Left lung (tissue), 10 donors: ENCODE results near the gene GLIS1. TPM values are rescaled to one million over a fixed set of nuclear protein-coding genes. Genes with fewer than 3 reads are reported as not detected.

Experiments
- ATAC-seq: fragments of 200-7000 bp; cut with Tn5 transposase; one replicate; pipeline ENCODE4 v1.9.1; 2020; ENCODE audit warnings: moderate library complexity
- DNase-seq, 4 donors: peaks; one replicate each; pipeline ENCODE4 v3.0.0-alpha.2; 2013 to 2020
- H3K27ac ChIP-seq, 2 donors: fragments of 200-600 bp; sonication (generic) in 1 of 2; one replicate each; pipeline versions ENCODE4 v1.5.0 to v1.8.0; 2020 to 2021
- H3K27me3 ChIP-seq, 2 donors: fragments of 200-600 bp; sonication (generic) in 1 of 2; one replicate each; pipeline versions ENCODE4 v1.5.0 to v1.8.0; 2020 to 2021
- H3K36me3 ChIP-seq, 2 donors: fragments of 200-600 bp; sonication (generic) in 1 of 2; one replicate each; pipeline versions ENCODE4 v1.5.0 to v1.8.0; 2020 to 2021
- H3K4me1 ChIP-seq, 2 donors: fragments of 200-600 bp; one replicate each; pipeline ENCODE4 v1.8.0; 2021
- H3K4me3 ChIP-seq, 2 donors: fragments of 200-600 bp; sonication (generic) in 1 of 2; one replicate each; pipeline versions ENCODE4 v1.5.0 to v1.8.0; 2020 to 2021; ENCODE audit warnings: mild to moderate bottlenecking in 1 of 2
- H3K9me3 ChIP-seq, 2 donors: fragments of 200-600 bp; sonication (generic) in 1 of 2; one replicate each; pipeline versions ENCODE4 v1.5.0 to v1.8.0; 2020 to 2021
- CTCF ChIP-seq, 2 donors: fragments of 200-600 bp; sonication (generic) in 1 of 2; IDR thresholded peaks; one replicate each; pipeline versions ENCODE4 v1.5.0 to v1.8.0; 2021; ENCODE audit warnings: antibody characterized with exemption in 2 of 2
- intact Hi-C, 2 donors: fragments of 100-400 bp; cut with DNase I; formaldehyde crosslinking; loops; one replicate each; pipeline versions ENCODE4 v1.11.2 to v1.14.2; 2022
- polyA plus RNA-seq, 6 donors: library from polyadenylated mRNA; unstranded; fragments of 120-200 nt; gene quantifications; one replicate each; pipeline ENCODE4 v1.2.1, GENCODE V29; 2013; ENCODE audit not compliant: insufficient read length in 6 of 6
- total RNA-seq, 2 donors: library from RNA; stranded (reverse); fragmentation: NEBNext Ultra II Directional; extraction: Animal tissue kit (Norgen Biotek cat#: 25700); gene quantifications; one replicate each; pipeline ENCODE4 v1.2.1, GENCODE V29; 2021
- donor health status: DM: no; HTN: yes; CAD: no.
- donor health status: DM: no; HTN: no; CAD: no.

Gene GLIS1
- total and polyA plus RNA-seq, 8 donors, result 0.06 to 0.16 (median 0.12) TPM; not detected in 4

DNA sequence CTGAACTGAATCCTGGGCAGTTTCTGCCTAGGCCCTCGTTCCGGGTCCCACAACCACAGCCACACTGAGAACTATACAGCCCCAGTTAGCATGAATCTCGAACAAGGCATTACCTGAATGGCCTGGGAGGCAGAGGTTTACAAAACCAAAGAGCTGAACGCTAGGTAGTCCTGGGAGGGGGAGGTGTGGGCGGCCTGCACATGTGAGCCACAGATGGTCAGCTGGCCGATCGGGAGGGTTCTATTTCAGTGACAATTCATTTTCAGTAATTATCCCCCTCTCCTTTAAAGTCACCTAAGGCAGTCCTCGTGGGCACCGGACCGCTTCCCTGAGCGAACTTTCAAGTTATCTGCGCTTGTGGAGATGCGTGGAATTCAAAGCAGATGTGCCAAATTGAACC is 111.9 kb downstream of the GLIS1 start:
- no peak for ATAC-seq

DNA sequence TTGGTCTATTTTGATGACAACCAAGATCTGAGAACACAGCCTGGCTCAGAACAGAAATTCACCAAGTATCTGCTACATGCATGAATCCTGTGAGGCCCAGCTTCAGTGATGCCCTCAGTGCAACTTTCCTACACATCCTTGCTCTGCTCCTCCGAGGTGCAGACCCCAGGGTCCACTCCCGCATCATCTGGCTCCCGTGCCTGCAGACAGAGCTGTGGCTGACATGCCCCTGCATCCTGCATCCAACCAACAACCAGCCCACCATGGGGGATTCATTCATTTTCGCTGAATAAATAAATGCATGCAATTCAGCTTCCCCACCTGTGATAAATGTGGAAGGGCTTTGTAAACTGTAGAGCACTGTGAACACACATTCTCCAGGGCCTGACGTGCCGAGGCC is 112.3 kb downstream of the GLIS1 start:
- TF ChIP-seq CTCF (IDR thresholded peaks at IDR 0.05), result no peak
- intact Hi-C loops, result no loop called here
- Histone ChIP-seq H3K36me3 (no peaks in the 10 kb centered on the region), H3K27me3 (no peaks in the 10 kb centered on the region), H3K4me1 (no peaks in the 10 kb centered on the region), H3K9me3 (no peaks in the 10 kb centered on the region), H3K27ac (no peak overlapping the region), H3K4me3 (no peak overlapping the region)
- DNase-seq (no peak), ATAC-seq (no peak)

More for the DNA sequence above, 111.9 kb downstream of the GLIS1 start:
- no peaks in the 10 kb centered on the region for H3K9me3 ChIP-seq
- no peak for TF ChIP-seq CTCF (IDR thresholded peaks at IDR 0.05)
- no peaks in the 10 kb centered on the region for H3K27me3 ChIP-seq
- H3K36me3 ChIP-seq, result no peaks in the 10 kb centered on the region
- no peak overlapping the region for H3K4me3 ChIP-seq
- intact Hi-C loops, result no loop called here
- H3K27ac ChIP-seq, result no peak overlapping the region
- H3K4me1 ChIP-seq, result no peaks in the 10 kb centered on the region
- no peak for DNase-seq

DNA sequence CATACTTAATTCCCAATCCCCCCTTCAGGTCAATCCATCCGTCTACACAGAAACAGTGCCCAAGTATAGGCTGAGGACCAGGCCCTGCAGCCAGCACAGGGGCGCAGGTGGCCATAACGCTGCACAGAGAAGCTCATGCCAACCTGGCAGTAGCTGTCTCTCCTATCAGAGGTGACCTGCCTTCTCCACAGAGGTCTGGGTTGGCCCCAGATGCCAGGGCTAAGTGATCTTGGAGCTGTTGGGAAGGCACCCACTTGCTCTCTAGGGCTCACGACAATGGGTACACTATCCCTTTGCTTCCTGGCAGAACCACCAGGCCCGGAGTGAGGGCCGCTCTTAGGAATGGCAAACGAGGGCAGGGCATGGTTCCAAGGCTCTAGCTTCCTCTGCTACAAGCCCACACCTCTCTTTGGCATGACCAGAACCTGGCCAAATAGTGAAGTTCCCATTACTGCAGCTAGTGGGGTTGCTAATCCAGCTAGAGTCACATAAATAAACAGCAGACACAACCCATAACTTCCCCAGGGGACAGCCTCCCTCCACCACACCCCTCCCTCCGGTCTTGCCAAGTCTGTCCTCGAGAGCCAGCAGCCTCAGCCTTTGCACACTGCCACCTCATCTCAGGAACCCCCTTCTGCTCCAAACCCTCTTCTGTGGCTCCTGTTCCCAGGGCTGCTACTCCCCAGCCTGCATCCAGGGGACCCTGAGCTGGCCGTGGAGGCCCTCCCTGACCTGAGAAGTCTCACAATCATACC is 113.0 kb downstream of the GLIS1 start:
- no peak overlapping the region for H3K27ac ChIP-seq
- no peaks in the 10 kb centered on the region for H3K27me3 ChIP-seq
- no peak for ATAC-seq
- intact Hi-C loops, result no loop called here
- no peaks in the 10 kb centered on the region for H3K36me3 ChIP-seq
- H3K4me1 ChIP-seq, result no peaks in the 10 kb centered on the region
- H3K9me3 ChIP-seq, result no peaks in the 10 kb centered on the region
- no peak for DNase-seq
- H3K4me3 ChIP-seq, result no peak overlapping the region
- TF ChIP-seq CTCF (IDR thresholded peaks at IDR 0.05), result no peak

- TF ChIP-seq CTCF (IDR thresholded peaks at IDR 0.05), result no peak
- DNase-seq, result no peak
- no peaks in the 10 kb centered on the region for H3K36me3 ChIP-seq
- no peak for ATAC-seq
- no peaks in the 10 kb centered on the region for H3K4me1 ChIP-seq
- no peaks in the 10 kb centered on the region for H3K9me3 ChIP-seq
- no peaks in the 10 kb centered on the region for H3K27me3 ChIP-seq
- H3K4me3 ChIP-seq, result no peak overlapping the region
- intact Hi-C loops, result no loop called here
- no peak overlapping the region for H3K27ac ChIP-seq
Observed at GRCh38 chr1:53625049-53625448, 113.9 kb downstream of the GLIS1 start.

GRCh38 chr1:53622531-53622930 is 116.4 kb downstream of the GLIS1 start:
- H3K27me3 ChIP-seq, result no peaks in the 10 kb centered on the region
- intact Hi-C loops, result no loop called here

More at GRCh38 chr1:53622531-53622930, 116.4 kb downstream of the GLIS1 start:
- no peak overlapping the region for H3K27ac ChIP-seq
- H3K4me3 ChIP-seq, result no peak overlapping the region
- H3K36me3 ChIP-seq, result no peaks in the 10 kb centered on the region
- no peaks in the 10 kb centered on the region for H3K9me3 ChIP-seq
- no peaks in the 10 kb centered on the region for H3K4me1 ChIP-seq
- DNase-seq (no peak), ATAC-seq (no peak)
- TF ChIP-seq CTCF (IDR thresholded peaks at IDR 0.05), result no peak
